K562 (cell line): ENCODE data around the gene CACNA1E. TPM values are rescaled to one million over a fixed set of nuclear protein-coding genes. Genes with fewer than 3 reads are reported as not detected.
A peak's percentile ranks its signal among the peaks of the same experiment; 100 is the strongest.

Source experiments
- DNMT1 ChIP-seq: fragments of 450-650 bp; IDR thresholded peaks from 2 replicates; pipeline ENCODE4 v1.6.1; 2016; ENCODE audit warnings: antibody characterized with exemption, mild to moderate bottlenecking
- E2F5 ChIP-seq: sonication (generic); formaldehyde crosslinking; IDR thresholded peaks from 2 replicates; pipeline ENCODE4 v1.8.0; 2022; ENCODE audit warnings: mild to moderate bottlenecking, missing genetic modification reagents
- GATA2 ChIP-seq: sonication (generic); formaldehyde crosslinking; IDR thresholded peaks from 2 replicates; pipeline ENCODE4 v1.4.0; 2020; ENCODE audit warnings: mild to moderate bottlenecking, missing genetic modification reagents
- GTF2A2 ChIP-seq: IDR thresholded peaks from 2 replicates; pipeline ENCODE4 v1.6.1; 2016; ENCODE audit warnings: mild to moderate bottlenecking, missing genetic modification characterization, missing compliant biosample characterization
- HINFP ChIP-seq: fragments of 450-650 bp; conservative IDR thresholded peaks from 2 replicates; pipeline ENCODE4 v1.6.1; 2016; ENCODE audit warnings: missing genetic modification characterization, low read depth, mild to moderate bottlenecking, control low read depth, missing compliant biosample characterization
- HMG20A ChIP-seq: fragments of 450-650 bp; formaldehyde crosslinking; conservative IDR thresholded peaks from 2 replicates; pipeline ENCODE4 v1.4.0; 2020; ENCODE audit warnings: mild to moderate bottlenecking, mixed read lengths
- HNRNPLL ChIP-seq: fragments of 200-400 bp; formaldehyde crosslinking; IDR thresholded peaks from 2 replicates; pipeline ENCODE4 v1.6.1; 2017; ENCODE audit warnings: low read length, low read depth, mild to moderate bottlenecking; ENCODE audit not compliant: poor library complexity, severe bottlenecking
- KAT7 ChIP-seq: sonication (generic); formaldehyde crosslinking; IDR thresholded peaks from 2 replicates; pipeline ENCODE4 v1.8.0; 2022; ENCODE audit warnings: missing genetic modification reagents, mild to moderate bottlenecking, borderline replicate concordance
- MEF2A ChIP-seq: IDR thresholded peaks from 2 replicates; pipeline ENCODE4 v1.6.1; 2011; ENCODE audit warnings: low read depth, mild to moderate bottlenecking, low read length, moderate library complexity; ENCODE audit not compliant: control insufficient read depth
- MYC ChIP-seq, 2 experiments: fragments of 250-450 bp in 1 of 2; sonication (Bioruptor Pico) in 1 of 2; IDR thresholded peaks; 2 replicates each; pipeline versions ENCODE4 v1.5.1 to v1.6.1; 2012 to 2021; ENCODE audit warnings: low read depth in 2 of 2, borderline replicate concordance in 1 of 2, improper control_type of control experiment in 1 of 2, low read length in 1 of 2, mild to moderate bottlenecking in 1 of 2, moderate library complexity in 1 of 2
- NRF1 ChIP-seq, 2 experiments: fragments of 450-650 bp; IDR thresholded peaks in 1 of 2; conservative IDR thresholded peaks in 1 of 2; 2 replicates each; pipeline ENCODE4 v1.6.1; 2014; ENCODE audit warnings: mild to moderate bottlenecking in 2 of 2
- PATZ1 ChIP-seq: fragments of 250-450 bp; sonication (Bioruptor Pico); IDR thresholded peaks from 2 replicates; pipeline ENCODE4 v1.5.0; 2020; ENCODE audit warnings: mild to moderate bottlenecking, borderline replicate concordance
- PHF20 ChIP-seq: fragments of 450-650 bp; IDR thresholded peaks from 2 replicates; pipeline ENCODE4 v1.6.1; 2018; ENCODE audit not compliant: partially characterized antibody
- PML ChIP-seq: IDR thresholded peaks from 2 replicates; pipeline ENCODE4 v1.6.1; 2012; ENCODE audit warnings: low read length, inconsistent platforms
- POLR2AphosphoS5 ChIP-seq: IDR thresholded peaks from 2 replicates; pipeline ENCODE4 v1.6.1; 2011; ENCODE audit warnings: mild to moderate bottlenecking, low read depth, low read length, moderate library complexity; ENCODE audit not compliant: control insufficient read depth, insufficient read depth
- RBM17 ChIP-seq: fragments of 200-400 bp; formaldehyde crosslinking; IDR thresholded peaks from 2 replicates; pipeline ENCODE4 v1.6.1; 2017; ENCODE audit warnings: low read depth, mild to moderate bottlenecking, low read length, borderline replicate concordance
- RCOR1 ChIP-seq, 2 experiments: IDR thresholded peaks; 2 replicates each; pipeline ENCODE4 v1.6.1; 2012; ENCODE audit warnings: low read depth in 2 of 2, low read length in 2 of 2, borderline replicate concordance in 1 of 2, improper control_type of control experiment in 1 of 2
- TGIF2 ChIP-seq: sonication (generic); formaldehyde crosslinking; IDR thresholded peaks from 2 replicates; pipeline ENCODE4 v1.8.1; 2022; ENCODE audit warnings: mild to moderate bottlenecking, missing genetic modification reagents, moderate library complexity
- ZNF707 ChIP-seq: fragments of 250-450 bp; sonication (Bioruptor Pico); conservative IDR thresholded peaks from 2 replicates; pipeline ENCODE4 v1.8.0; 2022; ENCODE audit warnings: inconsistent platforms, mild to moderate bottlenecking, moderate library complexity
- polyA plus RNA-seq, 8 experiments: library from polyadenylated mRNA; depleted of rRNA in 4 of 8; stranded (reverse) in 5 of 8; unstranded in 3 of 8; fragments of >200 nt; fragmentation: Nextera tagmentation in 2 of 8; fragmentation: Illumina TruSeq in 1 of 8; extraction: Ambion mirVana in 2 of 8; extraction: Trizol in 1 of 8; gene quantifications; 2 replicates each; pipeline versions ENCODE4 v1.2.1 to v1.2.3, GENCODE V29; 2011 to 2014; ENCODE audit warnings: inconsistent platforms in 1 of 8, missing spikeins in 1 of 8
- total RNA-seq, 7 experiments: library from RNA; depleted of rRNA in 6 of 7; stranded (reverse); fragments of >200 nt in 6 of 7; fragmentation: Illumina TruSeq in 2 of 7; extraction: Trizol in 2 of 7; gene quantifications; 2 replicates each; pipeline versions ENCODE4 v1.2.1 to v1.2.3, GENCODE V29; 2011 to 2021; ENCODE audit warnings: low replicate concordance in 1 of 7

The CACNA1E gene
- total and polyA plus RNA-seq, 9 of the 15 experiments (the other 6 are each of a cell fraction or from before 2014, with no cell fraction given), result under 0.01 to 0.04 TPM; not detected in 7

GRCh38 chr1:181718034-181718433 is 234.7 kb downstream of the CACNA1E start (continued):
- TF ChIP-seq PATZ1 (CRISPR knock-in tag), result no peak
- TF ChIP-seq RCOR1 (IDR thresholded peaks at IDR 0.05; ENCODE audit: borderline replicate concordance in 1 of 2, low read depth in 2 of 2, low read length in 2 of 2), result peak; percentile 99 to 100
- TF ChIP-seq NRF1 (conservative IDR thresholded peaks at IDR 0.05 in 1 of 2, IDR thresholded peaks at IDR 0.05 in 1 of 2), result no peak
- no peak for TF ChIP-seq RBM17
- no peak for TF ChIP-seq PHF20
- no peak for TF ChIP-seq HNRNPLL
- TF ChIP-seq KAT7 (CRISPR knock-in tag), result no peak
- no peak for TF ChIP-seq GTF2A2 (tag)
- no peak for TF ChIP-seq MYC (IDR thresholded peaks at IDR 0.05; ENCODE audit: low read depth, low read length)
- TF ChIP-seq MYC (CRISPR knock-in tag; IDR thresholded peaks at IDR 0.05; ENCODE audit: borderline replicate concordance, low read depth), result no peak
- TF ChIP-seq ZNF707 (CRISPR knock-in tag), result no peak
- no peak for TF ChIP-seq TGIF2 (CRISPR knock-in tag)
- TF ChIP-seq DNMT1, result no peak
- peak; percentile 71 for TF ChIP-seq PML
- TF ChIP-seq GATA2 (CRISPR knock-in tag), result 0 out of 2 replicates have a peak, but pooled peaks have one; percentile 35
- TF ChIP-seq E2F5 (CRISPR knock-in tag), result no peak
- no peak for TF ChIP-seq HINFP
- TF ChIP-seq MEF2A, result no peak
- TF ChIP-seq POLR2AphosphoS5, result peak; percentile 74; the same call in 1 of the 2 replicates
- peak; percentile 79; the same call in 1 of the 2 replicates for TF ChIP-seq HMG20A
